GM12864 (cell line): Measurements from ENCODE around the gene C1D.

Source experiments
- DNase-seq: peaks from one replicate; pipeline ENCODE4 v3.0.0-alpha.2; 2011; ENCODE audit warnings: low read depth
- H3K4me3 ChIP-seq: 2 replicates; pipeline ENCODE4 v1.5.1; 2011; ENCODE audit warnings: mild to moderate bottlenecking, low read depth, low read length, control low read depth
- TF ChIP-seq, protein P1 (sequence below): IDR thresholded peaks from 2 replicates; pipeline ENCODE4 v1.5.1; 2011; ENCODE audit warnings: low read depth, mild to moderate bottlenecking, moderate library complexity, low read length, control low read depth, inconsistent platforms; ENCODE audit errors: missing control alignments

Gene C1D

GRCh38 chr2:68103030-68103708 is 40.4 kb upstream of the C1D start:
- no peak overlapping the region for H3K4me3 ChIP-seq
- no peak for DNase-seq
- TF ChIP-seq, protein P1, sequence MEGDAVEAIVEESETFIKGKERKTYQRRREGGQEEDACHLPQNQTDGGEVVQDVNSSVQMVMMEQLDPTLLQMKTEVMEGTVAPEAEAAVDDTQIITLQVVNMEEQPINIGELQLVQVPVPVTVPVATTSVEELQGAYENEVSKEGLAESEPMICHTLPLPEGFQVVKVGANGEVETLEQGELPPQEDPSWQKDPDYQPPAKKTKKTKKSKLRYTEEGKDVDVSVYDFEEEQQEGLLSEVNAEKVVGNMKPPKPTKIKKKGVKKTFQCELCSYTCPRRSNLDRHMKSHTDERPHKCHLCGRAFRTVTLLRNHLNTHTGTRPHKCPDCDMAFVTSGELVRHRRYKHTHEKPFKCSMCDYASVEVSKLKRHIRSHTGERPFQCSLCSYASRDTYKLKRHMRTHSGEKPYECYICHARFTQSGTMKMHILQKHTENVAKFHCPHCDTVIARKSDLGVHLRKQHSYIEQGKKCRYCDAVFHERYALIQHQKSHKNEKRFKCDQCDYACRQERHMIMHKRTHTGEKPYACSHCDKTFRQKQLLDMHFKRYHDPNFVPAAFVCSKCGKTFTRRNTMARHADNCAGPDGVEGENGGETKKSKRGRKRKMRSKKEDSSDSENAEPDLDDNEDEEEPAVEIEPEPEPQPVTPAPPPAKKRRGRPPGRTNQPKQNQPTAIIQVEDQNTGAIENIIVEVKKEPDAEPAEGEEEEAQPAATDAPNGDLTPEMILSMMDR: no peak

GRCh38 chr2:68100189-68100588 is 37.4 kb upstream of the C1D start:
- H3K4me3 ChIP-seq: no peak overlapping the region
- no peak for DNase-seq
- TF ChIP-seq, protein P1: no peak

GRCh38 chr2:68099260-68099659 is 36.5 kb upstream of the C1D start:
- H3K4me3 ChIP-seq: no peak overlapping the region
- TF ChIP-seq, protein P1: no peak
- DNase-seq: no peak

GRCh38 chr2:68098291-68098797 is 35.5 kb upstream of the C1D start:
- no peak for DNase-seq
- TF ChIP-seq, protein P1: no peak
- H3K4me3 ChIP-seq: no peak overlapping the region

DNA sequence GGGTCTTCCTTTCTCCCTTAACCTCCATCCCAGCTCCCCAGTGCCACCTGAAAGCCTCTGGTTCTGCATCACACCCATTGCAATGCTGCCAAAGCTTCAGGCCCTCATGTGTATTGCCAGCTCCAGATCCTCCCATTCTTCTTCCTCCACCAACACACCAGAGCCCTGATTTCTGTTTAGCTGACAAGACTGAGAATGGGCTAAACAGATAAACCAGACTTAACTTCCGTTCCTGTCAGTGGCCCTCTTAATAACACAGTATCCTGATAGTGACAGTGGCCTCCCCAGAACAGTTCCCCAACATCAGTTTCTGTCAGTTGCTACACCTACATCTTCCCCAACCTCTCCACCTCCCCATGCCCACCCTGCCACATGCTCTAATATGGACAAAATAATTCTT is 31.3 kb upstream of the C1D start:
- no peak overlapping the region for H3K4me3 ChIP-seq
- no peak for DNase-seq
- TF ChIP-seq, protein P1: no peak

GRCh38 chr2:68093634-68094033 is 30.8 kb upstream of the C1D start:
- TF ChIP-seq, protein P1: no peak
- no peak for DNase-seq
- no peak overlapping the region for H3K4me3 ChIP-seq

GRCh38 chr2:68091439-68092034 is 28.7 kb upstream of the C1D start:
- TF ChIP-seq, protein P1: no peak
- no peak for DNase-seq
- no peak overlapping the region for H3K4me3 ChIP-seq
